ENCODE data around the gene LMBR1L.

Gene LMBR1L

GRCh38 chr12:49097381-49097780, 13.3 kb downstream of the LMBR1L start:
- FAIRE-seq (no peak), DNase-seq (ENCODE audit: insufficient read length, low spot score) (no peak)
- no peak for TF ChIP-seq CTCF (IDR thresholded peaks at IDR 0.05; ENCODE audit: insufficient read depth, missing control alignments)

GRCh38 chr12:49094975-49095365, 15.7 kb downstream of the LMBR1L start:
- FAIRE-seq (no peak), DNase-seq (ENCODE audit: insufficient read length, low spot score) (no peak)
- no peak for TF ChIP-seq CTCF (IDR thresholded peaks at IDR 0.05; ENCODE audit: insufficient read depth, missing control alignments)

- FAIRE-seq (no peak), DNase-seq (ENCODE audit: insufficient read length, low spot score) (no peak)
- TF ChIP-seq CTCF (IDR thresholded peaks at IDR 0.05; ENCODE audit: insufficient read depth, missing control alignments): no peak
These were observed 16.3 kb downstream of the LMBR1L start, which contains the start of gene DHH for GRCh38 chr12:49094160-49094974. Gene DHH (minus strand): TSS chr12:49094801. CDS start chr12:49094512, 289 bp downstream.

GRCh38 chr12:49093792-49094159, 16.9 kb downstream of the LMBR1L start:
- DNase-seq (ENCODE audit: insufficient read length, low spot score) (no peak), FAIRE-seq (no peak)
- TF ChIP-seq CTCF (IDR thresholded peaks at IDR 0.05; ENCODE audit: insufficient read depth, missing control alignments): no peak

- DNase-seq (ENCODE audit: insufficient read length, low spot score) (no peak), FAIRE-seq (no peak)
- TF ChIP-seq CTCF (IDR thresholded peaks at IDR 0.05; ENCODE audit: insufficient read depth, missing control alignments): no peak
These were observed 17.7 kb downstream of the LMBR1L start for GRCh38 chr12:49092816-49093406.

- FAIRE-seq: no peak
- peak; percentile 75 for DNase-seq (ENCODE audit: insufficient read length, low spot score)
- TF ChIP-seq CTCF (IDR thresholded peaks at IDR 0.05; ENCODE audit: insufficient read depth, missing control alignments): peak; percentile 40
These were observed 18.4 kb downstream of the LMBR1L start for GRCh38 chr12:49092086-49092815.

GRCh38 chr12:49091836-49092085, 18.9 kb downstream of the LMBR1L start:
- no peak for TF ChIP-seq CTCF (IDR thresholded peaks at IDR 0.05; ENCODE audit: insufficient read depth, missing control alignments)
- DNase-seq (ENCODE audit: insufficient read length, low spot score) (no peak), FAIRE-seq (no peak)
